Measurements from ENCODE around the gene PUM1. TPM values are rescaled to one million over a fixed set of nuclear protein-coding genes. Genes with fewer than 3 reads are reported as not detected.

The PUM1 gene
- total and polyA plus RNA-seq, 10 of the 15 experiments (the other 5 are each of a cell fraction or from before 2014, with no cell fraction given): 21.4 to 75.3 (median 42.4) TPM

- ChIA-PET SMC1A (ENCODE audit: uncharacterized antibody, unreplicated experiment) (interaction anchor here (1.2 kb wide), 1 partner anchor 99 kb away, joined by 4 read pairs; no protein-coding TSS in a partner anchor), CTCF (no interaction called here), POLR2A (no interaction called here), RAD21 (ENCODE audit: unreplicated experiment) (no interaction called here)
- Histone ChIP-seq H4K20me1 (ENCODE audit: control insufficient read depth, insufficient read depth) (no peaks in the 10 kb centered on the region), H3K4me1 (ENCODE audit: control insufficient read depth, insufficient read depth, low read length) (no peaks in the 10 kb centered on the region), H3K4me2 (ENCODE audit: control insufficient read depth, insufficient read depth) (no peak overlapping the region), H3K9ac (ENCODE audit: control insufficient read depth, insufficient read depth, low read length) (no peak overlapping the region), H3K4me3 (no peak overlapping the region), H3K79me2 (ENCODE audit: control insufficient read depth, insufficient read depth, low read length) (no peaks in the 10 kb centered on the region), H3K27me3 (replicated peaks in 1 of 2; ENCODE audit: control insufficient read depth in 2 of 2, insufficient read depth in 2 of 2, low read length in 1 of 2) (no peaks in the 10 kb centered on the region; a peak in 3 of 4 replicates), H2AFZ (ENCODE audit: control insufficient read depth, low read depth, low read length) (no peak overlapping the region), H3K36me3 (ENCODE audit: control insufficient read depth in 2 of 2, insufficient read depth in 2 of 2, low read length in 1 of 2) (no peaks in the 10 kb centered on the region), H3K9me3 (replicated peaks; ENCODE audit: control insufficient read depth, insufficient read depth, low read length) (no peaks in the 10 kb centered on the region), H3K27ac (ENCODE audit: control insufficient read depth, insufficient read depth) (no peak overlapping the region)
- FAIRE-seq (no peak), ATAC-seq (no peak), DNase-seq (ENCODE audit: low read depth, low spot score) (no peak)
- WGBS (ENCODE audit: insufficient coverage, insufficient replicate concordance, low lambda C conversion rate, missing lambda C conversion rate): 61% methylated on average over 6 of the region's 6 CpGs
- no TSS peak for BruUV-seq (replicated peaks)
- in situ Hi-C loops (cut with MboI) (no loop called here), intact Hi-C loops (cut with micrococcal nuclease; ENCODE audit: unreplicated experiment) (no loop called here)
- TF ChIP-seq RB1 (IDR thresholded peaks at IDR 0.05; ENCODE audit: borderline replicate concordance): no peak
- no peak for TF ChIP-seq NBN (IDR thresholded peaks at IDR 0.05)
- no peak for TF ChIP-seq ELK1 (IDR thresholded peaks at IDR 0.05; ENCODE audit: low read depth, low read length)
- TF ChIP-seq EGR1 (IDR thresholded peaks at IDR 0.05; ENCODE audit: borderline replicate concordance in 1 of 2, low read depth in 2 of 2, low read length in 2 of 2): no peak
- no peak for TF ChIP-seq USF1 (IDR thresholded peaks at IDR 0.05; ENCODE audit: borderline replicate concordance, extremely low read length, insufficient read depth, low read depth, low read length)
- TF ChIP-seq EP300 (IDR thresholded peaks at IDR 0.05; ENCODE audit: borderline replicate concordance in 1 of 2, control insufficient read depth in 1 of 2, low read depth in 2 of 2, low read length in 2 of 2): no peak
- no peak for TF ChIP-seq FOXM1 (IDR thresholded peaks at IDR 0.05; ENCODE audit: low read depth, low read length)
- TF ChIP-seq RELB (IDR thresholded peaks at IDR 0.05; ENCODE audit: low read depth): no peak
- no peak for TF ChIP-seq STAT3 (IDR thresholded peaks at IDR 0.05; ENCODE audit: low read depth, low read length)
- no peak for TF ChIP-seq TARDBP (IDR thresholded peaks at IDR 0.05; ENCODE audit: borderline replicate concordance)
- no peak for TF ChIP-seq CEBPB (IDR thresholded peaks at IDR 0.05; ENCODE audit: borderline replicate concordance in 1 of 2, low read depth in 2 of 2, low read length in 2 of 2)
- TF ChIP-seq E2F8 (IDR thresholded peaks at IDR 0.05; ENCODE audit: low read depth, partially characterized antibody): no peak
- TF ChIP-seq HDGF (IDR thresholded peaks at IDR 0.05): no peak
- no peak for TF ChIP-seq PML (IDR thresholded peaks at IDR 0.05; ENCODE audit: low read length)
- TF ChIP-seq CHD1 (IDR thresholded peaks at IDR 0.05; ENCODE audit: low read depth, low read length): no peak
- TF ChIP-seq SMARCA5 (IDR thresholded peaks at IDR 0.05): no peak
- no peak for TF ChIP-seq SMC3 (IDR thresholded peaks at IDR 0.05; ENCODE audit: borderline replicate concordance, low read length)
Measured at GRCh38 chr1:30900486-30900885, 165.0 kb downstream of the PUM1 start.

All from GM12878 (cell line).